ENCODE measurements around the gene CREBRF.

- no peak for TF ChIP-seq SUZ12 (IDR thresholded peaks at IDR 0.05; ENCODE audit: extremely low read depth, insufficient read depth, insufficient read length)
- no peak for TF ChIP-seq ZNF274 (IDR thresholded peaks at IDR 0.05; ENCODE audit: low read depth, low read length)
- no peak for TF ChIP-seq YY1 (IDR thresholded peaks at IDR 0.05; ENCODE audit: insufficient read depth, insufficient read length)
Observed at GRCh38 chr5:173075137-173075843, 19.1 kb downstream of the CREBRF start.
